Uterus (tissue), 2 donors: ENCODE measurements around the gene LRIG1.

Source experiments
- POLR2A ChIP-seq, 2 donors: fragments of 450-650 bp; IDR thresholded peaks; one replicate each; pipeline ENCODE4 v1.6.1; 2016; ENCODE audit warnings: antibody characterized with exemption in 2 of 2, mild to moderate bottlenecking in 1 of 2, moderate library complexity in 1 of 2
- TF ChIP-seq, protein P1 (sequence below), 4 experiments: fragments of 200-600 bp in 2 of 4; fragments of 450-650 bp in 2 of 4; sonication (generic) in 2 of 4; IDR thresholded peaks; one replicate each; pipeline ENCODE4 v1.5.1; 2016 to 2019; ENCODE audit warnings: antibody characterized with exemption in 4 of 4, mild to moderate bottlenecking in 2 of 4, moderate library complexity in 1 of 4

DNA sequence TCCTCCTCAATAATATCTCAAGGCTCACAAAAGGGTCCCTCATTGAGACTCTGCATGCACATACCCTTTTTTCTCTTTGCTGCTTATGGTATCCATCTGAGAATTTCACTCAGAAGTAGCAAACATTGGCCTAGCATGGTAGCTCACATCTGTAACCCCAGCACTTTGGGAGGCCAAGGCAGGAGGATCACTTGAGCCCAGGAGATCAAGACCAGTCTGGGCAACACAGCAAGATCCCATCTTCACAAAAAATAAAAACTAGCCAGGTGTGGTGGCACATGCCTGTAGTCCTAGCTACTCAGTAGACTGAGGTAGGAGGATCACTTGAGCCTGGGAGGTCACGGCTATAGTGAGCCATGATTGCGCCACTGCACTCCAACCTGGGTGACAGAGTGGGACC is 11.7 kb downstream of the LRIG1 start:
- TF ChIP-seq, protein P1, sequence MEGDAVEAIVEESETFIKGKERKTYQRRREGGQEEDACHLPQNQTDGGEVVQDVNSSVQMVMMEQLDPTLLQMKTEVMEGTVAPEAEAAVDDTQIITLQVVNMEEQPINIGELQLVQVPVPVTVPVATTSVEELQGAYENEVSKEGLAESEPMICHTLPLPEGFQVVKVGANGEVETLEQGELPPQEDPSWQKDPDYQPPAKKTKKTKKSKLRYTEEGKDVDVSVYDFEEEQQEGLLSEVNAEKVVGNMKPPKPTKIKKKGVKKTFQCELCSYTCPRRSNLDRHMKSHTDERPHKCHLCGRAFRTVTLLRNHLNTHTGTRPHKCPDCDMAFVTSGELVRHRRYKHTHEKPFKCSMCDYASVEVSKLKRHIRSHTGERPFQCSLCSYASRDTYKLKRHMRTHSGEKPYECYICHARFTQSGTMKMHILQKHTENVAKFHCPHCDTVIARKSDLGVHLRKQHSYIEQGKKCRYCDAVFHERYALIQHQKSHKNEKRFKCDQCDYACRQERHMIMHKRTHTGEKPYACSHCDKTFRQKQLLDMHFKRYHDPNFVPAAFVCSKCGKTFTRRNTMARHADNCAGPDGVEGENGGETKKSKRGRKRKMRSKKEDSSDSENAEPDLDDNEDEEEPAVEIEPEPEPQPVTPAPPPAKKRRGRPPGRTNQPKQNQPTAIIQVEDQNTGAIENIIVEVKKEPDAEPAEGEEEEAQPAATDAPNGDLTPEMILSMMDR (IDR thresholded peaks at IDR 0.05), result no peak
- TF ChIP-seq POLR2A (IDR thresholded peaks at IDR 0.05), result no peak
